ENCODE results near the gene PTPRD.

Gene PTPRD

DNA sequence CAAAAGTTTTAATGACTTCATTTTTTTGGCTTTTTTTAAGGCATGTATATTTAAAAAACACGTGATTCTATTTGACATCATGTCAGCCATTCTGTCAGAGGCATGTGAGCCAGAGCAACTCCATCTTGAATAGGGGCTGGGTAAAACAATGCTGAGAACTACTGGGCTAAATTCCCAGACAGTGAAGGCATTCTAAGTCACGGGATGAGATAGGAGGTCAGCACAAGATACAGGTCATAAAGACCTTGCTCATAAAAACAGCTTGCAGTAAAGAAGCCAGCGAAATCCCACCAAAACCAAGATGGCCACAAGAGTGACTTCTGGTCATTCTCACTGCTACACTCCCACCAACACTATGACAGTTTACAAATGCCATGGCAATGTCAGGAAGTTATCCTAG lies 1812.6 kb downstream of the PTPRD start:
- H3K14ac ChIP-seq (ENCODE audit: low read length), result no peak overlapping the region
- H2BK5ac ChIP-seq (ENCODE audit: low read depth, low read length, poor library complexity), result no peak overlapping the region
- no peak overlapping the region for H2BK12ac ChIP-seq (ENCODE audit: low read length)
- peak overlapping the region; percentile 77 for H3K27ac ChIP-seq (ENCODE audit: low read depth, low read length)
- H4K8ac ChIP-seq (ENCODE audit: low read depth, low read length), result no peak overlapping the region
- peaks cover 7% of the 10 kb centered on the region for H3K79me1 ChIP-seq (ENCODE audit: low read length)
- H3K23ac ChIP-seq (ENCODE audit: low read length), result no peak overlapping the region
- no peaks in the 10 kb centered on the region for H3K79me2 ChIP-seq (ENCODE audit: control insufficient read depth, insufficient read depth, low read length, poor library complexity)
- no peak overlapping the region for H2AK5ac ChIP-seq (ENCODE audit: low read length)
- H2AFZ ChIP-seq (ENCODE audit: insufficient read depth, low read length, poor library complexity), result no peak overlapping the region
- no peak overlapping the region for H2BK120ac ChIP-seq (ENCODE audit: insufficient read depth, low read length, poor library complexity)
- no peak overlapping the region for H3K4me2 ChIP-seq (ENCODE audit: low read length)
- no CpG with 5 or more reads among the region's 3 CpGs for whole genome bisulfite sequencing (ENCODE audit: extremely low coverage, insufficient coverage, insufficient read length)
- H3K9ac ChIP-seq (ENCODE audit: low read length), result no peak overlapping the region
- H4K91ac ChIP-seq (ENCODE audit: low read depth, low read length), result no peak overlapping the region
- H3K4me1 ChIP-seq (ENCODE audit: control insufficient read depth in 1 of 2, insufficient read depth in 2 of 2, low read length in 2 of 2), result peaks cover 2 to 3% of the 10 kb centered on the region in 2 experiments
- no peaks in the 10 kb centered on the region for H3K27me3 ChIP-seq (ENCODE audit: insufficient read depth, low read length)
- no peak overlapping the region for H3K4me3 ChIP-seq (ENCODE audit: low read depth, low read length)
- H3K4ac ChIP-seq (ENCODE audit: low read depth, low read length), result no peak overlapping the region
- H3K18ac ChIP-seq (ENCODE audit: low read length), result no peak overlapping the region
- H4K12ac ChIP-seq (ENCODE audit: low read depth, low read length), result no peak overlapping the region
- no peak for DNase-seq
- no peaks in the 10 kb centered on the region for H3K36me3 ChIP-seq (ENCODE audit: control insufficient read depth in 1 of 2, insufficient read depth in 2 of 2, low read length in 2 of 2)
- H3K9me3 ChIP-seq (ENCODE audit: insufficient read depth, low read depth, low read length), result no peaks in the 10 kb centered on the region

DNA sequence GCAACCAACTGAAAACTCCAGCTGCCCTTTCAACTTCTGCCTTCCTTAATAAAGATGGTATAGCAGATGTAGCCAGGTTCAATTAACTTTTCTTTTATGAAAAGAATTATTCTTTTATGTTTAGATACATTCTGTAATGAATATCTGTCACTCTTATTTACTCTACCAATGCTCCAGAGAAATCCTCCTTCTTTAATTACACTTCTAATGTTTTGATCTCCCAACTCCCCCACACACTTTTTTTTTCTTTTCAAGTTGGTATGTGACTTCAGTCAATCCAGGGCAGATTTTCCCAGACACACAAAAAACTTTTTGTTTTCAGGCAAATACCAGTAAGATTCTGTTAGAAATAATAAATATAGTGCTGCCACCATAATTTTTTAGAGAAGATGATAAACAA lies 1813.2 kb downstream of the PTPRD start:
- no peak overlapping the region for H3K4me2 ChIP-seq (ENCODE audit: low read length)
- H3K27ac ChIP-seq (ENCODE audit: low read depth, low read length), result peak overlapping the region; percentile 77
- H4K91ac ChIP-seq (ENCODE audit: low read depth, low read length), result no peak overlapping the region
- no peaks in the 10 kb centered on the region for H3K9me3 ChIP-seq (ENCODE audit: insufficient read depth, low read depth, low read length)
- H3K18ac ChIP-seq (ENCODE audit: low read length), result no peak overlapping the region
- no peak overlapping the region for H3K4ac ChIP-seq (ENCODE audit: low read depth, low read length)
- peaks cover 7% of the 10 kb centered on the region for H3K79me1 ChIP-seq (ENCODE audit: low read length)
- peaks cover 2 to 3% of the 10 kb centered on the region in 2 experiments for H3K4me1 ChIP-seq (ENCODE audit: control insufficient read depth in 1 of 2, insufficient read depth in 2 of 2, low read length in 2 of 2)
- H3K23ac ChIP-seq (ENCODE audit: low read length), result no peak overlapping the region
- H3K9ac ChIP-seq (ENCODE audit: low read length), result no peak overlapping the region
- H3K4me3 ChIP-seq (ENCODE audit: low read depth, low read length), result no peak overlapping the region
- H3K27me3 ChIP-seq (ENCODE audit: insufficient read depth, low read length), result no peaks in the 10 kb centered on the region
- no peak overlapping the region for H2BK12ac ChIP-seq (ENCODE audit: low read length)
- no peak overlapping the region for H2BK120ac ChIP-seq (ENCODE audit: insufficient read depth, low read length, poor library complexity)
- H2BK5ac ChIP-seq (ENCODE audit: low read depth, low read length, poor library complexity), result no peak overlapping the region
- no peak for DNase-seq
- H4K12ac ChIP-seq (ENCODE audit: low read depth, low read length), result no peak overlapping the region
- H3K79me2 ChIP-seq (ENCODE audit: control insufficient read depth, insufficient read depth, low read length, poor library complexity), result no peaks in the 10 kb centered on the region
- H2AFZ ChIP-seq (ENCODE audit: insufficient read depth, low read length, poor library complexity), result no peak overlapping the region
- no peak overlapping the region for H3K14ac ChIP-seq (ENCODE audit: low read length)
- no peak overlapping the region for H2AK5ac ChIP-seq (ENCODE audit: low read length)
- H3K36me3 ChIP-seq (ENCODE audit: control insufficient read depth in 1 of 2, insufficient read depth in 2 of 2, low read length in 2 of 2), result no peaks in the 10 kb centered on the region
- H4K8ac ChIP-seq (ENCODE audit: low read depth, low read length), result no peak overlapping the region

DNA sequence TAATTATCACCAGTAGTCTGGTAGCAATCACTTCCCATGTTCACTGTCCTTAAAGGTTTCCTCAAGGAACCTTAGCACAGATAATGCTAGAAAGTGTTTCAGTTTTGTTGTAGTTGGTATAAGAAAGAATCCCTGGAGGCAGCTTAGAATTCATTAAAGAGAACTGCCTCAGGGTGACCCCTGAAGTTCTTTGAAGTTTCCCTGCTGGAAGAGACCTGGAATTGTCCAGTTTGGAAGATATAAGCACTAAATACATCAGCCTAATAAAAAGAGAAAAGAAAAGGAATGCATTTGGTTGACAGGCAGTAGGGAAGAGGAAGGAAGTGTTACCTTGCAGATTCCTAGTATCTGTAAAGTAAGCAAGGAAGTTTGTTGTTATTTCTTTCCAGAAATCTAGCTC lies 1813.6 kb downstream of the PTPRD start:
- no peak overlapping the region for H4K8ac ChIP-seq (ENCODE audit: low read depth, low read length)
- no peak overlapping the region for H3K4me2 ChIP-seq (ENCODE audit: low read length)
- no peak overlapping the region for H2AK5ac ChIP-seq (ENCODE audit: low read length)
- no peak overlapping the region for H4K12ac ChIP-seq (ENCODE audit: low read depth, low read length)
- no peak overlapping the region for H3K23ac ChIP-seq (ENCODE audit: low read length)
- peak overlapping the region; percentile 77 for H3K27ac ChIP-seq (ENCODE audit: low read depth, low read length)
- H3K4me3 ChIP-seq (ENCODE audit: low read depth, low read length), result no peak overlapping the region
- DNase-seq, result no peak
- no peak overlapping the region for H3K18ac ChIP-seq (ENCODE audit: low read length)
- no peak overlapping the region for H3K14ac ChIP-seq (ENCODE audit: low read length)
- H3K4ac ChIP-seq (ENCODE audit: low read depth, low read length), result no peak overlapping the region
- H3K79me1 ChIP-seq (ENCODE audit: low read length), result peaks cover 7% of the 10 kb centered on the region
- H3K4me1 ChIP-seq (ENCODE audit: control insufficient read depth in 1 of 2, insufficient read depth in 2 of 2, low read length in 2 of 2), result peaks cover 2 to 3% of the 10 kb centered on the region in 2 experiments
- H3K27me3 ChIP-seq (ENCODE audit: insufficient read depth, low read length), result no peaks in the 10 kb centered on the region
- no peak overlapping the region for H2AFZ ChIP-seq (ENCODE audit: insufficient read depth, low read length, poor library complexity)
- H3K9ac ChIP-seq (ENCODE audit: low read length), result no peak overlapping the region
- H3K79me2 ChIP-seq (ENCODE audit: control insufficient read depth, insufficient read depth, low read length, poor library complexity), result no peaks in the 10 kb centered on the region
- no peak overlapping the region for H2BK5ac ChIP-seq (ENCODE audit: low read depth, low read length, poor library complexity)
- no peak overlapping the region for H2BK12ac ChIP-seq (ENCODE audit: low read length)
- H4K91ac ChIP-seq (ENCODE audit: low read depth, low read length), result no peak overlapping the region
- H3K9me3 ChIP-seq (ENCODE audit: insufficient read depth, low read depth, low read length), result no peaks in the 10 kb centered on the region
- no peak overlapping the region for H2BK120ac ChIP-seq (ENCODE audit: insufficient read depth, low read length, poor library complexity)
- H3K36me3 ChIP-seq (ENCODE audit: control insufficient read depth in 1 of 2, insufficient read depth in 2 of 2, low read length in 2 of 2), result no peaks in the 10 kb centered on the region

DNA sequence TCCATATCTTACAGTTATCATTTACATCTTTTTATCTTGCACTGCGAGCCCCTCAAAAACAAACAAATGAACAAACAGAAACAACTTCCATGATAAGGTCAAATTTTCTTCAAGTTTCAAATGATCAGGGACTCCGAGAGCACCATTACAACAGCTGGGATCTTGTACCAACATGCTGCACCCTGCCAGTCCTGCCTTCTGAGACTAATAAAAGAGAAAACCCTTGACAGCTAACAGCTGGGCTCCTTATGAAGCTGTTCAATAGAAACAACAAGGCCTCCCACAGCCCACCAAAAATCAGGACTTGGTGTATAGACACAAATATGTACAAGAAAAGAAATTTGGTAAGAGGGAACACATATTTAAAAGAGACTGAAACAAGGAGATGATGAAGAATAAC lies 1828.0 kb downstream of the PTPRD start:
- Histone ChIP-seq H3K4ac (ENCODE audit: low read depth, low read length) (no peak overlapping the region), H2AK5ac (ENCODE audit: low read length) (no peak overlapping the region), H3K79me1 (ENCODE audit: low read length) (no peaks in the 10 kb centered on the region), H3K9me3 (ENCODE audit: insufficient read depth, low read depth, low read length) (no peaks in the 10 kb centered on the region), H3K36me3 (ENCODE audit: control insufficient read depth in 1 of 2, insufficient read depth in 2 of 2, low read length in 2 of 2) (peaks cover 0 to 2% of the 10 kb centered on the region in 2 experiments), H3K14ac (ENCODE audit: low read length) (no peak overlapping the region), H3K9ac (ENCODE audit: low read length) (no peak overlapping the region), H3K4me3 (ENCODE audit: low read depth, low read length) (no peak overlapping the region), H4K8ac (ENCODE audit: low read depth, low read length) (no peak overlapping the region), H3K79me2 (ENCODE audit: control insufficient read depth, insufficient read depth, low read length, poor library complexity) (no peaks in the 10 kb centered on the region), H2BK5ac (ENCODE audit: low read depth, low read length, poor library complexity) (no peak overlapping the region), H4K12ac (ENCODE audit: low read depth, low read length) (no peak overlapping the region), H3K27ac (ENCODE audit: low read depth, low read length) (no peak overlapping the region), H2BK120ac (ENCODE audit: insufficient read depth, low read length, poor library complexity) (no peak overlapping the region), H3K27me3 (ENCODE audit: insufficient read depth, low read length) (no peaks in the 10 kb centered on the region), H3K18ac (ENCODE audit: low read length) (no peak overlapping the region), H2AFZ (ENCODE audit: insufficient read depth, low read length, poor library complexity) (no peak overlapping the region), H3K23ac (ENCODE audit: low read length) (no peak overlapping the region), H2BK12ac (ENCODE audit: low read length) (peak overlapping the region; percentile 40), H3K4me1 (ENCODE audit: control insufficient read depth in 1 of 2, insufficient read depth in 2 of 2, low read length in 2 of 2) (no peaks in the 10 kb centered on the region), H3K4me2 (ENCODE audit: low read length) (no peak overlapping the region), H4K91ac (ENCODE audit: low read depth, low read length) (no peak overlapping the region)
- no peak for DNase-seq
- no CpG with 5 or more reads among the region's 2 CpGs for WGBS (ENCODE audit: extremely low coverage, insufficient coverage, insufficient read length)
